ENCODE results near the gene ARHGEF6.

ARHGEF6 gene

GRCh38 chrX:136643243-136643642 lies 137.5 kb downstream of the ARHGEF6 start:
- no peak for DNase-seq

GRCh38 chrX:136639506-136640176 lies 141.1 kb downstream of the ARHGEF6 start:
- DNase-seq = no peak

GRCh38 chrX:136636121-136636520 lies 144.6 kb downstream of the ARHGEF6 start:
- no peak for DNase-seq

GRCh38 chrX:136635235-136635634 lies 145.5 kb downstream of the ARHGEF6 start:
- no peak for DNase-seq

GRCh38 chrX:136630881-136631280 lies 149.9 kb downstream of the ARHGEF6 start:
- no peak for DNase-seq

- no peak for DNase-seq
These were observed 151.5 kb downstream of the ARHGEF6 start for GRCh38 chrX:136629084-136629750.

GRCh38 chrX:136627409-136627808 lies 153.3 kb downstream of the ARHGEF6 start:
- DNase-seq = peak; percentile 19

GRCh38 chrX:136626891-136627290 lies 153.8 kb downstream of the ARHGEF6 start:
- no peak for DNase-seq

- no peak for DNase-seq
These were observed 154.5 kb downstream of the ARHGEF6 start for GRCh38 chrX:136626237-136626636.

GRCh38 chrX:136625246-136625645 lies 155.5 kb downstream of the ARHGEF6 start:
- DNase-seq = no peak

GRCh38 chrX:136623396-136623795 lies 157.3 kb downstream of the ARHGEF6 start:
- DNase-seq = no peak

- no peak for DNase-seq
These were observed 158.2 kb downstream of the ARHGEF6 start for GRCh38 chrX:136622568-136622967.

GRCh38 chrX:136620780-136621179 lies 160.0 kb downstream of the ARHGEF6 start:
- DNase-seq = no peak

GRCh38 chrX:136619899-136620505 lies 160.7 kb downstream of the ARHGEF6 start:
- DNase-seq = peak; percentile 46

- peak; percentile 10 for DNase-seq
These were observed 163.6 kb downstream of the ARHGEF6 start for GRCh38 chrX:136616987-136617685.

Measured in stimulated activated naive CD4-positive, alpha-beta T cell treated with Interleukin-2 at 50 U/mL for 16 hours (primary cell).